ENCODE data around the gene SIX2.

The SIX2 gene

DNA sequence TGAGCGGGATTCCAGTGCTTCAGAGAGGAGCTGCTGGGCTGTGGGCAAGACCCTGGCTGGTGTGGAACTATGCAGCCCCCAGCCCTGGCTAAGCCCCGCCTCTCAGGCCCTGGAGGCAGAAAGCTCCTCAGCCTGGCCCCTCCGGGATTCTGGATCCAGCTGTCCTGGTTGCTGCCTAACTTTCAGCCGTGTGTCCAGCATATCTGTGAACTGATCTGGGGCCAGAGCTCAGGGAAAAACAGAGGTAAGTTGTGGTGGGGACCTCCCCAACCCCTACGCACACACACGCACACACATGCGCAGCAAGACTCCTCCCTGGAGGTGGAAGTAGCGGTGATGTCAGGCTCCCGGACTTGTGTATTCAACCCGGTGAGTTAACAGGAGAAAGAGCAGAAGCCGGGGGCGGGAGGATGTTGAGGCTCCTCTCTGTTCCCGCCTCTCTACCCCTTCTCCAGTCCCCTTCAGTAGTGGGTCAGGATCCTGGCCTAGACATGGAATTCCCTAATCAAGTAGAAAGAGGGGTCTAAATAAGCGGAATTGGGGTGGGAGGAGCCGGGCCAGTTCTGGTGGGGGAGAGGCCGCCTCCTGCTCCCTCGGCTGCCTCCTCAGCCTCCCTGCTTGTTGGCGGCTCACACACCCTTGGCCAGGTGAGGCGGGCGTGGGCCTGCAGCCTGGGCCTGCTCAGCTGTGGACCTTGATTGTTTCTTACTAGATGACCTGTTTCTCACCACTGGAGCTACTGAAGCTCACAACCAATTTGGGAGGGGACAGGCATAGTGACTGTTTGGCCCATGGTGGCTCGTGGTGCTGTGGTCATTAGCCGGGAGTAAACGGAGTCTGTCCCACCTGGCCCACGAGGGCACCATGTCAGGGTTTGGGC is 33.4 kb downstream of the SIX2 start:
- DNase-seq (ENCODE audit: insufficient read length, low spot score) (no peak), FAIRE-seq (no peak)
- TF ChIP-seq PAX5 (IDR thresholded peaks at IDR 0.05; ENCODE audit: insufficient read depth, low read length, severe bottlenecking) (no peak), TAF1 (IDR thresholded peaks at IDR 0.05; ENCODE audit: low read depth, low read length) (no peak), SPI1 (IDR thresholded peaks at IDR 0.05; ENCODE audit: low read depth, low read length) (no peak)

DNA sequence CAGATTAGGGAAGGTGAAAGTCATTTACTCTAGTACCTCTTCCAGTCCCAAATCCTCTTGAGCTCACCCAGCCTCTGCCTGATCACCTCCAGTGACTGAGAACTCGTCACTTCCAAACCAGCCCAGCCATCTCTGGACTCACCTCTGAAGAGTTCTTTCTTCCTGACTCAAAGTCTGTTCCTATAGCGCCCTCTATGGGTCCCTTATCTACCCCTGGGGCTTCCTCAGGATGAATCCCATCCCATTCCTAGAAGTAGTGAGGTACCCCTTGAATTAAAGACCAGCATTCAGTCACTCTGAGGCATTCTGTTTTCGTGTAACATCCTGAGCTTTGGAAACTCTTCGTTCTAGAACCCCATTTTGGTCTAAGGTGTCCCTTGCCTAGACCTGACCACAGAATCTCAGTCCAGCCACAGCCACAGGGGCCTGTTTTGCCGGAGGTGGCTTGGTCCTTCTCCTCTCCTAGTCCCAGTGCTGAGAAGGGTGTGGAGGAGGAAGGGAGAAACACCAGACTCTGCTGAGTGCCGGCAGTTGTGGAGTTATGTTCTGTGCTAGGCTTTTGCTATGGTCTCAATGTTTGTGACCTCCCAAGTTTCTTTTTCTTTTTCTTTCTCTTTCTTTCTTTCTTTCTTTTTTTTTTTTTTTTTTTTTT is 35.1 kb downstream of the SIX2 start:
- FAIRE-seq (no peak), DNase-seq (ENCODE audit: insufficient read length, low spot score) (no peak)
- no peak for TF ChIP-seq POLR2AphosphoS5 (IDR thresholded peaks at IDR 0.05; ENCODE audit: low read depth, low read length)
- no peak for TF ChIP-seq SPI1 (IDR thresholded peaks at IDR 0.05; ENCODE audit: low read depth, low read length)
- no peak for TF ChIP-seq TAF1 (IDR thresholded peaks at IDR 0.05; ENCODE audit: low read depth, low read length)
- no peak for TF ChIP-seq PAX5 (IDR thresholded peaks at IDR 0.05; ENCODE audit: insufficient read depth, low read length, severe bottlenecking)
- TF ChIP-seq POLR2A (IDR thresholded peaks at IDR 0.05; ENCODE audit: low read depth, low read length) = no peak
- TF ChIP-seq POU2F2 (IDR thresholded peaks at IDR 0.05; ENCODE audit: low read depth, low read length) = no peak

DNA sequence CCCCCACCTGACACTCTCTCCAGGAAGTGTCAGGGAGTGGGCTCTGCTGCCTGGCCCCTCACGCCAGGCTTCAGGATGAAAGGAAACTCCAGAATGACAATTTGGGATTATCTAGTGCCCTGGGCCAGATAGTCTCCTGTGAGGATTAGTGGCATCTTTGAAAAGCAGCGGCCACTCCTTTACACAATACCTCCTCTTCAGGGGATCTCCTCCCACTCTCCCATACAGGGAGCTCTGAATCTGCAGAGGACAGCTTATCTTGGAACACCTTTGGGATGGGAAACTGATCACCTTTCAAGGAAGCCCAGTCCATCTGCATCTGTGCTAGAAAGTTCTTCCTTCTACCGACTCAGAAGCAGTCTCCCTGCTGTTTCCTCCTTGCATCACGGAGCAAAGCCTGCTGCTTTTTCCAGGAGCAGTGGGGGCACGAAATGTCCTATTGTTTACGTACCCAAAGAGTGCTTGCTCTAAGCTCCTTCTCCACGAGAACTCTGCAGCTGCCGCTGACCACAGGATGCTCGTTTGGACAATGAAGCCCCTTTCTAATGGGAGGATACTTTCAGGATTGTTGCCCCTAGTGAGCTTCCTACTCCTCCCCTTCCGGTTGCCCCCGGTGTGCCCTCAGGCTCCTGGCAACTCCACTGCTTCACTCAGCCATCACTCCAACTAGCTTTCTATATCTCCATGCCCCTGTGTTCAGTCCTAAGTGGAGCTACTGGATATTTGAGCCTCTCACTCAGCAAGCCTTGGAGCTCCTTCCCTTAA is 36.3 kb downstream of the SIX2 start:
- FAIRE-seq (no peak), DNase-seq (ENCODE audit: insufficient read length, low spot score) (no peak)
- TF ChIP-seq POLR2A (IDR thresholded peaks at IDR 0.05; ENCODE audit: low read depth, low read length) = no peak
- no peak for TF ChIP-seq TAF1 (IDR thresholded peaks at IDR 0.05; ENCODE audit: low read depth, low read length)
- no peak for TF ChIP-seq SPI1 (IDR thresholded peaks at IDR 0.05; ENCODE audit: low read depth, low read length)
- no peak for TF ChIP-seq PAX5 (IDR thresholded peaks at IDR 0.05; ENCODE audit: insufficient read depth, low read length, severe bottlenecking)
- TF ChIP-seq POLR2AphosphoS5 (IDR thresholded peaks at IDR 0.05; ENCODE audit: low read depth, low read length) = no peak
- no peak for TF ChIP-seq POU2F2 (IDR thresholded peaks at IDR 0.05; ENCODE audit: low read depth, low read length)

DNA sequence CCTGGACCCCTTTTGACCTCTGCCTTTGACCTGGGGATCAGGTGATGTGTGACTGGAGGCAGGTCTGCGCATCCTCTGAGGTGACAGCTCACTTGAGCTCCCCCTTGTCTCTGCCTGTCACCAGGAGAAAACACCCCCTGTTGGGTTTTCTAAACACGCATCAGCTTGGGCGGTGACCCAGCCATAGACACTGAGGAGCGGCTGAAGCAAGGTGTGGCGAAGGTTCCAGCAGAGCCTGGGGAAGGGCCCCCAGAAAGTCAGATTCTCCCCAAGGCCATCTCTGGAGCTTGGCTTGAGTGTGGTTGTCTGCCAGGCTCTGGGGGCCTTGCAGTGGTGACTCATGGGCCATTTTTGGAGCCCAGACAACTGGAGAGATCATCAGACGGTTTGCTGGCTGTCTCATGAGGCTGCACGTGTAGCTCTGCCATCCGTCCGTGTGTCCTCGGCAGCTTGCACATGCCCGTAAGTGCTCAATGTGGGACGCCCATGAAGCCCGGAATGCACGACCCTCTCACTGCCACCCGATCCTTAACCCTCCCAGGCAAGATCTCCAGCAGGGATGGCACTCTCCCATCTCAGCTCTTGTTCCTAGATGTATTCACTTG is 38.3 kb downstream of the SIX2 start:
- FAIRE-seq (no peak), DNase-seq (ENCODE audit: insufficient read length, low spot score) (no peak)
- TF ChIP-seq TAF1 (IDR thresholded peaks at IDR 0.05; ENCODE audit: low read depth, low read length) (no peak), POLR2AphosphoS5 (IDR thresholded peaks at IDR 0.05; ENCODE audit: low read depth, low read length) (no peak), POU2F2 (IDR thresholded peaks at IDR 0.05; ENCODE audit: low read depth, low read length) (no peak), POLR2A (IDR thresholded peaks at IDR 0.05; ENCODE audit: low read depth, low read length) (no peak), SPI1 (IDR thresholded peaks at IDR 0.05; ENCODE audit: low read depth, low read length) (no peak), PAX5 (IDR thresholded peaks at IDR 0.05; ENCODE audit: insufficient read depth, low read length, severe bottlenecking) (no peak)

DNA sequence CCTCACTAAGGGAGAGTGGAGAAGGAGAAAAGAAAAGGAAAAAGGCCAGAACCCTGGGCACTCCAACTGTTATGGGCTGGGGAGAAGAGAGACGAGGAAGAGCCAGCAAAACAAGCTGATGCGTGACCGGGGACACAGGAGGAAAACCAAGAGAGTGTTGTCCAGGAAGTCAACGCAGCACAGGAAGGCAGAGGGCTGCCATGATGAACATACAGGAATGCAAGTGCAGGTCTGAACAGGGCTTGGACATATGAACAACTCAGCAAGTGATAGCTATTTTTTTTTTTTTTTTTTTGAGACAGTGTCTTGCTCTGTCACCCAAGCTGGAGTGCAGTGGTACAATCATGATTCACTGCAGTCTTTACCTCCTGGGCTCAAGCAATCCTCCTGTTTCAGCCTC is 39.3 kb downstream of the SIX2 start:
- TF ChIP-seq POLR2A (IDR thresholded peaks at IDR 0.05; ENCODE audit: low read depth, low read length) = no peak
- FAIRE-seq (no peak), DNase-seq (ENCODE audit: insufficient read length, low spot score) (no peak)

DNA sequence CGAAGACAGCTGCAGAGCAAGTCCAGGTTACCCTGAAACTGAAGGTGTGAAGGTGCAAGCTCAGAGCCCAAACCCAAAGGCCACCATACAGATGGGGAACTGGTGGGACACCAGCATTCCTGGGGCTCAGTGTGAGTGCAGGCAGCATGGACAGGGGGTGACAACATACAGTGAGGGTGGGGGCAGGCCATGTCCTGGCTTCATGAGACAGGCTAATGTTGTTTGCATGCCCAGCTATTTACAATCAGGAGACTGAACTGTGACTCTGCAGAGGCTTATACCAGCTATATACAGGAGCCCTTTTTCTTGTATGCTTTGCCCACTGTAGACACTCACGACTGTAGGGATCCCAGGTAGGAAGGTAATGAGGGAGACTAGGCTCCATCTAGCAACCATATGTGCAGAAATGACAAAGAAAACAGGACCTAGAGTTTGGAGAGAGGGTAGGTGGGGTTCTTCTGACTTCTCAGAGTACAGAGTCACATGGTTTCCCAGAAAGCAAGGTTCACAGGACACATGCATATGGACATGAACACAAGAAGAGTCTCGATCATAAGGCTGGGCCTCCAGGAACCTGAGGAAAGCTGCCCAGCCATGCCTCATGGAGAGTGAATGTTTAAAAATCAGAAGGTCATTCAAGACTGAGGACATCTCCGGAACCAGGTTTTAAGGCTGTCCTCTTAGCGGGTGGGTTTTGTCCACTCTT is 41.4 kb downstream of the SIX2 start:
- DNase-seq (ENCODE audit: insufficient read length, low spot score) = no peak
- no peak for TF ChIP-seq POLR2AphosphoS5 (IDR thresholded peaks at IDR 0.05; ENCODE audit: low read depth, low read length)
- TF ChIP-seq SPI1 (IDR thresholded peaks at IDR 0.05; ENCODE audit: low read depth, low read length) = no peak
- TF ChIP-seq TAF1 (IDR thresholded peaks at IDR 0.05; ENCODE audit: low read depth, low read length) = no peak
- TF ChIP-seq POLR2A (IDR thresholded peaks at IDR 0.05; ENCODE audit: low read depth, low read length) = no peak
- no peak for TF ChIP-seq POU2F2 (IDR thresholded peaks at IDR 0.05; ENCODE audit: low read depth, low read length)
- TF ChIP-seq PAX5 (IDR thresholded peaks at IDR 0.05; ENCODE audit: insufficient read depth, low read length, severe bottlenecking) = no peak
- no peak for FAIRE-seq

DNA sequence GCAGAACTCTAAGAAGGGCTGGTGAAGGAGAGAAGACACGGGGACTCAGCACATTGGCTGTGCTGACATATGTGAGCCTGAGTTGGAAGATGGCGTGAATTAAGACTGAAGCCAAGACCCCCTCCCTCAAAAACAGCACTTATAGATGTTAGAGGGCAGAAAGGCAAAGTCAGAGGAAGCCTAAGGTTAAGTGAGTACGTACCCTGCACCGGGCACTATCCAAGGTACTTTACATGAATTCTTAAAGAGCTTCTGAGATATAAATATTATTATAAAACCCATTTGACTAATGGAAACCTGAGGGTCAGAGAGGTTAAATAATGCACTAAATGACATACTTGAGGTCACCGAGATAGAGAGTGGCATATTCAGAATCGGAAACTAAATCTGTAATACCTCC is 42.2 kb downstream of the SIX2 start:
- DNase-seq (ENCODE audit: insufficient read length, low spot score) (no peak), FAIRE-seq (no peak)
- TF ChIP-seq SPI1 (IDR thresholded peaks at IDR 0.05; ENCODE audit: low read depth, low read length) (no peak), TAF1 (IDR thresholded peaks at IDR 0.05; ENCODE audit: low read depth, low read length) (no peak), POLR2AphosphoS5 (IDR thresholded peaks at IDR 0.05; ENCODE audit: low read depth, low read length) (no peak), POU2F2 (IDR thresholded peaks at IDR 0.05; ENCODE audit: low read depth, low read length) (no peak), PAX5 (IDR thresholded peaks at IDR 0.05; ENCODE audit: insufficient read depth, low read length, severe bottlenecking) (no peak), POLR2A (IDR thresholded peaks at IDR 0.05; ENCODE audit: low read depth, low read length) (no peak)

DNA sequence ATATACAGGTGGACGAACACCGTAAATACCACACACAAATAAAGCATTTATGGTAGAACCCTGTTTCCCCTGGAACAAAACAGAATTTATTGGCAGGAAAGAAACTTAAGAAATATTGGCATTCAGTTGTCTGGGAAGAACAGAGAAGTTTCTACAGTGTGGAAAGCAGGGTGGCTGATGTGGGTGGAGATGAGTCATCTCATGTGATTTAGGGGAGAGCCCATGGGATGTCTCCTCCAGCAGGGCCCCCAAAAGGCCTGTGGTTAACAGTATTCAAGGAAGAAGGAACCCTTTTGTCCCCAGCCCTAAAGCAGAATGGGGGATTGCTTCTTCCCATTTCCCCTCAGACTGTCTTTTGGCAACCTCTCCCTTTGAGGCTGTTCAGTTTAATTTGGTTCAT is 43.6 kb downstream of the SIX2 start:
- FAIRE-seq = no peak
- DNase-seq (ENCODE audit: insufficient read length, low spot score) = no peak
- TF ChIP-seq PAX5 (IDR thresholded peaks at IDR 0.05; ENCODE audit: insufficient read depth, low read length, severe bottlenecking) (no peak), TAF1 (IDR thresholded peaks at IDR 0.05; ENCODE audit: low read depth, low read length) (no peak), POLR2A (IDR thresholded peaks at IDR 0.05; ENCODE audit: low read depth, low read length) (no peak), SPI1 (IDR thresholded peaks at IDR 0.05; ENCODE audit: low read depth, low read length) (no peak), POU2F2 (IDR thresholded peaks at IDR 0.05; ENCODE audit: low read depth, low read length) (no peak), POLR2AphosphoS5 (IDR thresholded peaks at IDR 0.05; ENCODE audit: low read depth, low read length) (no peak)
